ENCODE data around the gene MRPL34. TPM values are rescaled to one million over a fixed set of nuclear protein-coding genes. Genes with fewer than 3 reads are reported as not detected.

Gene MRPL34
- total and polyA plus RNA-seq, 9 of the 15 experiments (the other 6 are each of a cell fraction or from before 2014, with no cell fraction given): 11.5 to 256 (median 72.5) TPM

DNA sequence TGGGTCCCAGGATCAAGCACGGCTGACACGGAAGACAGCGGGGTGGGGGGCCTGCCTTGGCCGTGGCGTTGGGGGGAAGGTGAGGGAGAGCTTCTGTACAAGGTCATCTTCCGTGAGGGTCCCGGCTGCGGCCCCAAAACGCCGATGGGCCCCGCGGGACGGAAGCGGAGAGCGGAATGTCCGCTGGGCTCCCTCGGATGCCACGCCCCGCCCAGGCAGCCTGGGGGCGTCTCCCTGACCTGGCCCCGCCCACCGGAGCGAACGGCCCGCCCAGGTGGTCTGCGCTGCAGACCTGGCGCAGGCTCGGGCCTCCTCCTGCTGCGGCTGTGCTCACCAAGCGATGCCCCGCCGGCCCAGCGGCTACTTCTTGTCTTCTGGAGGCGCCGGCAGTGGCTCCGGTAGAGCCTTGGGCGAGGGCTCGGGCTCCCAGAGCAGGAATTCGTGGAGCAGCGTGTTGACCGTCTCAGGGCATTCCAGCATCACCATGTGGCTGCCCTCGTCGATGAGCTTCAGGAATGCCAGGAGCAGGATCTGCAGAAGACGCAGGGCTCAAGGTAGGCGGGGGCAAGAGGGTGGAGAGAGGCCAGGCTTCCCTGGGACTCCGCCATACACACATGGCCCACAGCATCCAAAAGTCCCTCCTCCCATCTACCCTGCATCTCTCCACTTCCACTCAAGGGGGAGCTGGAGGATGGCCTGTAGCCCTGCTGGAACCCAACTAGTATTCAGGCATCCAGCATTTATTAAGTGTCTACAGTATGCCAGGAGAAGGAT lies 13.2 kb upstream of the MRPL34 start (continued):
- TF ChIP-seq SIN3A (IDR thresholded peaks at IDR 0.05; ENCODE audit: borderline replicate concordance in 2 of 2, control insufficient read depth in 1 of 2, low read depth in 2 of 2, low read length in 2 of 2) (peak; percentile 25 to 62; a peak in 1 of 4 replicates), ZNF24 (IDR thresholded peaks at IDR 0.05) (no peak), KAT8 (IDR thresholded peaks at IDR 0.05; ENCODE audit: low read depth) (no peak), RHOXF2B (CRISPR knock-in tag; conservative IDR thresholded peaks at IDR 0.05) (no peak), PTBP1 (IDR thresholded peaks at IDR 0.05; ENCODE audit: low read depth, low read length) (no peak), KDM5B (IDR thresholded peaks at IDR 0.05; ENCODE audit: insufficient replicate concordance, low read depth, low read length) (peak; percentile 56), ZSCAN32 (CRISPR knock-in tag; IDR thresholded peaks at IDR 0.05) (no peak), JUND (IDR thresholded peaks at IDR 0.05; ENCODE audit: borderline replicate concordance, low read depth, low read length) (peak; percentile 61), JUND (tag; IDR thresholded peaks at IDR 0.05; ENCODE audit: borderline replicate concordance, low read depth, low read length) (no peak; the same call in 2 of the 3 replicates), MAFG (tag; conservative IDR thresholded peaks at IDR 0.05) (no peak), BCLAF1 (IDR thresholded peaks at IDR 0.05; ENCODE audit: borderline replicate concordance in 1 of 2, control insufficient read depth in 1 of 2, low read depth in 2 of 2, low read length in 1 of 2) (no peak), SLC30A9 (CRISPR knock-in tag; IDR thresholded peaks at IDR 0.05) (no peak), ETV6 (IDR thresholded peaks at IDR 0.05; ENCODE audit: borderline replicate concordance in 1 of 2, low read depth in 2 of 2, low read length in 1 of 2) (no peak), ETV6 (CRISPR knock-in tag; IDR thresholded peaks at IDR 0.05; ENCODE audit: borderline replicate concordance) (no peak), HIVEP1 (CRISPR knock-in tag; IDR thresholded peaks at IDR 0.05) (no peak), POU5F1 (IDR thresholded peaks at IDR 0.05; ENCODE audit: borderline replicate concordance, low read depth, low read length, partially characterized antibody) (no peak), NFATC3 (IDR thresholded peaks at IDR 0.05) (no peak), BRF1 (IDR thresholded peaks at IDR 0.05; ENCODE audit: borderline replicate concordance, extremely low read depth, insufficient read length) (no peak), ZNF76 (CRISPR knock-in tag; IDR thresholded peaks at IDR 0.05; ENCODE audit: borderline replicate concordance) (no peak), ZNF586 (CRISPR knock-in tag; conservative IDR thresholded peaks at IDR 0.05) (no peak), PKNOX1 (IDR thresholded peaks at IDR 0.05) (no peak), POLR2B (IDR thresholded peaks at IDR 0.05; ENCODE audit: low read depth, partially characterized antibody) (peak; percentile 53), SIRT6 (IDR thresholded peaks at IDR 0.05; ENCODE audit: low read depth, low read length) (no peak), FOXP1 (CRISPR knock-in tag; IDR thresholded peaks at IDR 0.05) (no peak), CREBBP (IDR thresholded peaks at IDR 0.05; ENCODE audit: low read depth, low read length) (no peak)

Measured in K562 (cell line).